Parathyroid adenoma (tissue), 2 donors: Measurements from ENCODE around the gene PI4KA.

ENCODE experiments used
- H2AFZ ChIP-seq: fragments of 300-600 bp; sonication (generic); one replicate; pipeline ENCODE4 v1.7.0; 2017; ENCODE audit warnings: antibody characterized with exemption, mild to moderate bottlenecking
- H3K27ac ChIP-seq: fragments of 300-600 bp; sonication (generic); one replicate; pipeline ENCODE4 v1.7.0; 2017
- H3K27me3 ChIP-seq: fragments of 300-600 bp; sonication (generic); one replicate; pipeline ENCODE4 v1.7.0; 2017; ENCODE audit warnings: low read length; ENCODE audit not compliant: control insufficient read depth, insufficient read depth
- H3K36me3 ChIP-seq: fragments of 300-600 bp; sonication (generic); one replicate; pipeline ENCODE4 v1.7.0; 2017; ENCODE audit warnings: low read length; ENCODE audit not compliant: control insufficient read depth, insufficient read depth
- H3K4me1 ChIP-seq: fragments of 300-600 bp; sonication (generic); one replicate; pipeline ENCODE4 v1.7.0; 2017; ENCODE audit warnings: control low read depth
- H3K4me2 ChIP-seq: fragments of 300-600 bp; sonication (generic); one replicate; pipeline ENCODE4 v1.7.0; 2017; ENCODE audit warnings: low read length
- H3K4me3 ChIP-seq: fragments of 300-600 bp; sonication (generic); one replicate; pipeline ENCODE4 v1.7.0; 2017; ENCODE audit warnings: low read depth, low read length
- H3K79me2 ChIP-seq: fragments of 300-600 bp; sonication (generic); one replicate; pipeline ENCODE4 v1.7.0; 2017; ENCODE audit warnings: control low read depth
- H3K9ac ChIP-seq: fragments of 300-600 bp; sonication (generic); one replicate; pipeline ENCODE4 v1.7.0; 2017; ENCODE audit warnings: mild to moderate bottlenecking
- H3K9me3 ChIP-seq: fragments of 300-600 bp; sonication (generic); one replicate; pipeline ENCODE4 v1.7.0; 2017; ENCODE audit warnings: low read length; ENCODE audit not compliant: control insufficient read depth
- TF ChIP-seq, protein P1 (sequence below): fragments of 300-600 bp; sonication (generic); IDR thresholded peaks from one replicate; pipeline ENCODE4 v1.7.0; 2017; ENCODE audit warnings: antibody characterized with exemption, mild to moderate bottlenecking
- donor health status: primary hyperparathyroidism.

Gene PI4KA

GRCh38 chr22:20729194-20729593 is 129.4 kb downstream of the PI4KA start:
- Histone ChIP-seq H3K9ac (no peak overlapping the region), H3K36me3 (no peaks in the 10 kb centered on the region), H3K27me3 (no peaks in the 10 kb centered on the region)

GRCh38 chr22:20728523-20729190 is 130.0 kb downstream of the PI4KA start:
- H3K9me3 ChIP-seq, result no peaks in the 10 kb centered on the region
- no peak overlapping the region for H3K4me3 ChIP-seq
- H2AFZ ChIP-seq, result no peak overlapping the region
- H3K27me3 ChIP-seq, result no peaks in the 10 kb centered on the region
- no peaks in the 10 kb centered on the region for H3K36me3 ChIP-seq
- no peaks in the 10 kb centered on the region for H3K4me1 ChIP-seq
- no peak overlapping the region for H3K27ac ChIP-seq
- TF ChIP-seq, protein P1, sequence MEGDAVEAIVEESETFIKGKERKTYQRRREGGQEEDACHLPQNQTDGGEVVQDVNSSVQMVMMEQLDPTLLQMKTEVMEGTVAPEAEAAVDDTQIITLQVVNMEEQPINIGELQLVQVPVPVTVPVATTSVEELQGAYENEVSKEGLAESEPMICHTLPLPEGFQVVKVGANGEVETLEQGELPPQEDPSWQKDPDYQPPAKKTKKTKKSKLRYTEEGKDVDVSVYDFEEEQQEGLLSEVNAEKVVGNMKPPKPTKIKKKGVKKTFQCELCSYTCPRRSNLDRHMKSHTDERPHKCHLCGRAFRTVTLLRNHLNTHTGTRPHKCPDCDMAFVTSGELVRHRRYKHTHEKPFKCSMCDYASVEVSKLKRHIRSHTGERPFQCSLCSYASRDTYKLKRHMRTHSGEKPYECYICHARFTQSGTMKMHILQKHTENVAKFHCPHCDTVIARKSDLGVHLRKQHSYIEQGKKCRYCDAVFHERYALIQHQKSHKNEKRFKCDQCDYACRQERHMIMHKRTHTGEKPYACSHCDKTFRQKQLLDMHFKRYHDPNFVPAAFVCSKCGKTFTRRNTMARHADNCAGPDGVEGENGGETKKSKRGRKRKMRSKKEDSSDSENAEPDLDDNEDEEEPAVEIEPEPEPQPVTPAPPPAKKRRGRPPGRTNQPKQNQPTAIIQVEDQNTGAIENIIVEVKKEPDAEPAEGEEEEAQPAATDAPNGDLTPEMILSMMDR, result no peak
- no peak overlapping the region for H3K9ac ChIP-seq
- H3K79me2 ChIP-seq, result no peaks in the 10 kb centered on the region
- no peak overlapping the region for H3K4me2 ChIP-seq

More at GRCh38 chr22:20729194-20729593, 129.4 kb downstream of the PI4KA start:
- Histone ChIP-seq H3K79me2 (no peaks in the 10 kb centered on the region), H3K27ac (no peak overlapping the region), H3K4me1 (no peaks in the 10 kb centered on the region), H2AFZ (no peak overlapping the region), H3K4me2 (no peak overlapping the region), H3K4me3 (no peak overlapping the region), H3K9me3 (no peaks in the 10 kb centered on the region)
- TF ChIP-seq, protein P1, result no peak

- no peak overlapping the region for H3K9ac ChIP-seq
- H3K36me3 ChIP-seq, result no peaks in the 10 kb centered on the region
- no peak overlapping the region for H3K27ac ChIP-seq
Observed at GRCh38 chr22:20727118-20728015, 131.2 kb downstream of the PI4KA start.

DNA sequence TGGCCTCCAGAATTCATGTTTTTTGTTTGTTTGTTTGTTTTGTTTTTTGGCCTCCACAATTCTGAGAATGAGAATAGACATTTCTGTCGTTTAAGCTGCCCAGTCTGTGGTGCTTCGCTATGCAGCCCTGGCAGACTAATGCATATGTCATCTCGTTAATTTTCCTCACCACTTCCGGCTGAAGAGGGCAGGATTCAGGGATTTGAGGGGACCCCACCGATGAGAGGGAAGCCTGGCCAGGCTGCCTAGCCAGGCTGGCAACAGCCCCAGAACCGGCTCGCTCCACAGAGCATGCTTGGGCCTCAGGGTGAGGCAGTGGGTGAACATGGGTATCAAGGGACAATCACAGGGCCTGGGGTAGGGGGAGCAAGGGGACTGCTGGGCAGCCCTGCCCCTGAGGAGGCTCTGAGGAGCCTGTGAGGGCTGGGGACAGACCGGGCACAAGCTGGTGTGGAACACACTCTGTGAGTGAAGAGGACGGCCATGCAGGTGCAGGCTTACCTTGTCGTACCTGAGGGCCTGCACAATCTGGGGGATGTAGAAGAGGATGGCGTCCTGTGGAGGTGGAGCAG is 132.5 kb downstream of the PI4KA start:
- H2AFZ ChIP-seq, result no peak overlapping the region
- TF ChIP-seq, protein P1, result no peak
- H3K9me3 ChIP-seq, result no peaks in the 10 kb centered on the region
- H3K79me2 ChIP-seq, result no peaks in the 10 kb centered on the region
- no peak overlapping the region for H3K4me2 ChIP-seq
- no peaks in the 10 kb centered on the region for H3K27me3 ChIP-seq
- H3K27ac ChIP-seq, result no peak overlapping the region
- H3K36me3 ChIP-seq, result no peaks in the 10 kb centered on the region
- no peak overlapping the region for H3K4me3 ChIP-seq
- H3K4me1 ChIP-seq, result no peaks in the 10 kb centered on the region
- no peak overlapping the region for H3K9ac ChIP-seq

More at GRCh38 chr22:20727118-20728015, 131.2 kb downstream of the PI4KA start:
- H3K4me2 ChIP-seq, result no peak overlapping the region
- H3K27me3 ChIP-seq, result no peaks in the 10 kb centered on the region
- H2AFZ ChIP-seq, result no peak overlapping the region
- H3K9me3 ChIP-seq, result no peaks in the 10 kb centered on the region
- TF ChIP-seq, protein P1, result no peak
- no peak overlapping the region for H3K4me3 ChIP-seq
- no peaks in the 10 kb centered on the region for H3K79me2 ChIP-seq
- no peaks in the 10 kb centered on the region for H3K4me1 ChIP-seq
